Osteoblast (primary cell): ENCODE results near the gene OR6Q1. TPM values are rescaled to one million over a fixed set of nuclear protein-coding genes. Genes with fewer than 3 reads are reported as not detected.
"Not testable (repeated sequence)": the region's sequence is repeated elsewhere in the genome, so short reads cannot be mapped to it uniquely, and the experiment has no call there.

Experiments used
- DNase-seq: peaks from one replicate; pipeline ENCODE4 v3.0.0; 2011; ENCODE audit warnings: low spot score, mixed read lengths; ENCODE audit not compliant: insufficient read length; ENCODE audit errors: missing footprints
- H2AFZ ChIP-seq: 2 replicates; pipeline ENCODE4 v1.6.0; 2011; ENCODE audit warnings: mild to moderate bottlenecking, low read length
- H3K27ac ChIP-seq: 2 replicates; pipeline ENCODE4 v1.5.1; 2011; ENCODE audit warnings: mild to moderate bottlenecking, low read depth, low read length, moderate library complexity
- H3K27me3 ChIP-seq: 2 replicates; pipeline ENCODE4 v1.6.0; 2012; ENCODE audit warnings: mild to moderate bottlenecking, control low read depth, inconsistent platforms, low read length, moderate library complexity; ENCODE audit not compliant: insufficient read depth
- H3K36me3 ChIP-seq: 2 replicates; pipeline ENCODE4 v1.5.1; 2011; ENCODE audit warnings: mild to moderate bottlenecking, low read length, control low read depth, moderate library complexity; ENCODE audit not compliant: insufficient read depth
- H3K4me1 ChIP-seq: 2 replicates; pipeline ENCODE4 v1.5.1; 2011; ENCODE audit warnings: mild to moderate bottlenecking, low read length, control low read depth, moderate library complexity; ENCODE audit not compliant: insufficient read depth
- H3K4me2 ChIP-seq: 2 replicates; pipeline ENCODE4 v1.6.0; 2011; ENCODE audit warnings: mild to moderate bottlenecking, low read length; ENCODE audit not compliant: insufficient read depth
- H3K4me3 ChIP-seq: fragments of 200-600 bp; sonication (generic); 3 replicates; pipeline ENCODE4 v1.5.1; 2012; ENCODE audit warnings: mild to moderate bottlenecking, low read length, inconsistent platforms; ENCODE audit not compliant: insufficient read depth
- H3K79me2 ChIP-seq: 2 replicates; pipeline ENCODE4 v1.6.0; 2012; ENCODE audit warnings: mild to moderate bottlenecking, low read length, control low read depth, inconsistent platforms; ENCODE audit not compliant: insufficient read depth
- H3K9me3 ChIP-seq: 2 replicates; pipeline ENCODE4 v1.5.1; 2011; ENCODE audit warnings: low read depth, low read length, control low read depth
- H4K20me1 ChIP-seq: 2 replicates; pipeline ENCODE4 v1.6.0; 2012; ENCODE audit warnings: mild to moderate bottlenecking, low read length, control low read depth; ENCODE audit not compliant: insufficient read depth
- CTCF ChIP-seq: IDR thresholded peaks from 2 replicates; pipeline ENCODE4 v1.5.1; 2011; ENCODE audit warnings: mild to moderate bottlenecking, low read depth, low read length, moderate library complexity; ENCODE audit errors: extremely low read depth
- total RNA-seq: library from RNA; depleted of rRNA; stranded (reverse); fragments of >200 nt; gene quantifications from 2 replicates; pipeline ENCODE4 v1.2.3, GENCODE V29; 2012

The OR6Q1 gene
- total RNA-seq, result not detected in 2 replicates

GRCh38 chr11:58030653-58031052 is at the start of gene OR6Q1:
TSS of gene OR6Q1 (plus strand) at chr11:58030953. CDS start at chr11:58030953, 0 bp downstream.
- TF ChIP-seq CTCF, result no peak
- no peaks in the 10 kb centered on the region for H3K9me3 ChIP-seq
- H3K36me3 ChIP-seq, result no peaks in the 10 kb centered on the region
- H3K4me3 ChIP-seq, result no peak within 1 kb of the TSS
- H4K20me1 ChIP-seq, result no peaks in the 10 kb centered on the region
- H3K4me2 ChIP-seq, result no peak within 1 kb of the TSS
- no peak within 1 kb of the TSS for H2AFZ ChIP-seq
- no peaks in the 10 kb centered on the region for H3K27me3 ChIP-seq
- no peak for DNase-seq
- H3K79me2 ChIP-seq, result no peaks in the 10 kb centered on the region
- no peak within 1 kb of the TSS for H3K27ac ChIP-seq
- peaks cover 22% of the 10 kb centered on the region for H3K4me1 ChIP-seq

GRCh38 chr11:57981536-57981935 is 49.2 kb upstream of the OR6Q1 start:
- Histone ChIP-seq H3K4me2 (no peak overlapping the region), H3K4me1 (no peaks in the 10 kb centered on the region), H3K36me3 (no peaks in the 10 kb centered on the region), H3K4me3 (no peak overlapping the region), H3K27me3 (no peaks in the 10 kb centered on the region), H3K79me2 (no peaks in the 10 kb centered on the region), H4K20me1 (no peaks in the 10 kb centered on the region), H3K9me3 (no peaks in the 10 kb centered on the region), H2AFZ (no peak overlapping the region), H3K27ac (no peak overlapping the region)
- DNase-seq, result no peak
- no peak for TF ChIP-seq CTCF

- Histone ChIP-seq H3K4me3 (no peak overlapping the region), H3K36me3 (no peaks in the 10 kb centered on the region), H2AFZ (no peak overlapping the region), H3K9me3 (no peaks in the 10 kb centered on the region), H4K20me1 (no peaks in the 10 kb centered on the region), H3K4me1 (no peaks in the 10 kb centered on the region), H3K4me2 (no peak overlapping the region), H3K27me3 (no peaks in the 10 kb centered on the region), H3K79me2 (no peaks in the 10 kb centered on the region), H3K27ac (no peak overlapping the region)
- no peak for DNase-seq
- no peak for TF ChIP-seq CTCF
These were observed 48.0 kb upstream of the OR6Q1 start for GRCh38 chr11:57982776-57983175.

- DNase-seq, result no peak
- Histone ChIP-seq H3K4me3 (no peak overlapping the region), H3K36me3 (no peaks in the 10 kb centered on the region), H3K27me3 (no peaks in the 10 kb centered on the region), H3K27ac (no peak overlapping the region), H2AFZ (no peak overlapping the region), H4K20me1 (no peaks in the 10 kb centered on the region), H3K79me2 (no peaks in the 10 kb centered on the region), H3K4me1 (no peaks in the 10 kb centered on the region), H3K9me3 (no peaks in the 10 kb centered on the region), H3K4me2 (no peak overlapping the region)
- no peak for TF ChIP-seq CTCF
These were observed 47.6 kb upstream of the OR6Q1 start for GRCh38 chr11:57983191-57983590.

- DNase-seq, H3K4me2 ChIP-seq, H3K36me3 ChIP-seq, H3K79me2 ChIP-seq, H2AFZ ChIP-seq, H3K4me1 ChIP-seq, H3K27me3 ChIP-seq, H3K4me3 ChIP-seq, H4K20me1 ChIP-seq, H3K9me3 ChIP-seq, H3K27ac ChIP-seq: not testable (repeated sequence)
These were observed 31.2 kb upstream of the OR6Q1 start for GRCh38 chr11:57999523-57999922.

GRCh38 chr11:58000021-58000420 is 30.7 kb upstream of the OR6Q1 start:
- not testable (repeated sequence) for H3K4me1 ChIP-seq, H3K27ac ChIP-seq, H3K27me3 ChIP-seq, H3K36me3 ChIP-seq, H2AFZ ChIP-seq, H3K4me2 ChIP-seq, DNase-seq, H3K9me3 ChIP-seq, H3K4me3 ChIP-seq, H3K79me2 ChIP-seq, H4K20me1 ChIP-seq
